Mammary epithelial cell (primary cell): ENCODE measurements around the gene PSMG1.

Source experiments
- EZH2 ChIP-seq: IDR thresholded peaks from 2 replicates; pipeline ENCODE4 v1.6.1; 2012; ENCODE audit warnings: low read length, inconsistent platforms, borderline replicate concordance
- TF ChIP-seq, protein P1 (sequence below), 2 donors: IDR thresholded peaks in 1 of 2; conservative IDR thresholded peaks in 1 of 2; 2 replicates each; pipeline ENCODE4 v1.5.1; 2011 to 2012; ENCODE audit warnings: inconsistent platforms in 2 of 2, low read length in 2 of 2, mild to moderate bottlenecking in 2 of 2, control low read depth in 1 of 2, low read depth in 1 of 2; ENCODE audit not compliant: insufficient read depth in 1 of 2; ENCODE audit errors: extremely low read depth in 1 of 2

DNA sequence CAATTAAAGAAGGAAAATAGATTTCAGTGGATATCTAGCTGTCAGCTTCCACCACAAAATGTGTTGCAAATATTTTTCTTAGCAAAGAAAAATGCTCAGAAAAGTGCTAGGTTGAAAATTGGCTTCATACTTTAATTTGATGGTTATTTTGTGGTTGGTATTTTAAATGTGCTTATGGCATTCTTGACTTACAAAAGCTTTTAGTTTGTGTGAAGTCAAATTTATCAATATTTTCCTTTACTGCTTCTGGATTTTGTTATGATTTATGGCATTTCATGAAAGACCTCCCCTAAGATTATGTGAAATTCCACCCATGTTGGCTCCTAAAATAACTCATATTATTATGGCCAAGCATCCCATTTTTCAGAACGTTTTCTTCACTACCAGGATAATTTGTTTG lies 51.5 kb downstream of the PSMG1 start:
- TF ChIP-seq EZH2 = no peak
- TF ChIP-seq, protein P1, sequence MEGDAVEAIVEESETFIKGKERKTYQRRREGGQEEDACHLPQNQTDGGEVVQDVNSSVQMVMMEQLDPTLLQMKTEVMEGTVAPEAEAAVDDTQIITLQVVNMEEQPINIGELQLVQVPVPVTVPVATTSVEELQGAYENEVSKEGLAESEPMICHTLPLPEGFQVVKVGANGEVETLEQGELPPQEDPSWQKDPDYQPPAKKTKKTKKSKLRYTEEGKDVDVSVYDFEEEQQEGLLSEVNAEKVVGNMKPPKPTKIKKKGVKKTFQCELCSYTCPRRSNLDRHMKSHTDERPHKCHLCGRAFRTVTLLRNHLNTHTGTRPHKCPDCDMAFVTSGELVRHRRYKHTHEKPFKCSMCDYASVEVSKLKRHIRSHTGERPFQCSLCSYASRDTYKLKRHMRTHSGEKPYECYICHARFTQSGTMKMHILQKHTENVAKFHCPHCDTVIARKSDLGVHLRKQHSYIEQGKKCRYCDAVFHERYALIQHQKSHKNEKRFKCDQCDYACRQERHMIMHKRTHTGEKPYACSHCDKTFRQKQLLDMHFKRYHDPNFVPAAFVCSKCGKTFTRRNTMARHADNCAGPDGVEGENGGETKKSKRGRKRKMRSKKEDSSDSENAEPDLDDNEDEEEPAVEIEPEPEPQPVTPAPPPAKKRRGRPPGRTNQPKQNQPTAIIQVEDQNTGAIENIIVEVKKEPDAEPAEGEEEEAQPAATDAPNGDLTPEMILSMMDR (conservative IDR thresholded peaks at IDR 0.05 in 1 of 2, IDR thresholded peaks at IDR 0.05 in 1 of 2; ENCODE audit: extremely low read depth in 1 of 2, insufficient read depth in 1 of 2, low read depth in 1 of 2, low read length in 2 of 2) = no peak
